Raji (cell line): ENCODE measurements around the gene ZBTB5.

Source experiments
- POLR2A ChIP-seq: IDR thresholded peaks from 2 replicates; pipeline ENCODE4 v1.6.1; 2011; ENCODE audit warnings: low read depth, low read length, control low read depth; ENCODE audit not compliant: insufficient read depth

Gene ZBTB5

GRCh38 chr9:37465249-37466036, at the start of gene ZBTB5:
TSS of gene ZBTB5 (minus strand) at chr9:37465450. CDS start at chr9:37442551, 22,899 bp downstream.
- TF ChIP-seq POLR2A, result peak; percentile 77

GRCh38 chr9:37514999-37515398, 49.7 kb upstream of the ZBTB5 start:
- TF ChIP-seq POLR2A, result no peak

- no peak for TF ChIP-seq POLR2A
Measured at GRCh38 chr9:37512437-37512836, 47.2 kb upstream of the ZBTB5 start.

DNA sequence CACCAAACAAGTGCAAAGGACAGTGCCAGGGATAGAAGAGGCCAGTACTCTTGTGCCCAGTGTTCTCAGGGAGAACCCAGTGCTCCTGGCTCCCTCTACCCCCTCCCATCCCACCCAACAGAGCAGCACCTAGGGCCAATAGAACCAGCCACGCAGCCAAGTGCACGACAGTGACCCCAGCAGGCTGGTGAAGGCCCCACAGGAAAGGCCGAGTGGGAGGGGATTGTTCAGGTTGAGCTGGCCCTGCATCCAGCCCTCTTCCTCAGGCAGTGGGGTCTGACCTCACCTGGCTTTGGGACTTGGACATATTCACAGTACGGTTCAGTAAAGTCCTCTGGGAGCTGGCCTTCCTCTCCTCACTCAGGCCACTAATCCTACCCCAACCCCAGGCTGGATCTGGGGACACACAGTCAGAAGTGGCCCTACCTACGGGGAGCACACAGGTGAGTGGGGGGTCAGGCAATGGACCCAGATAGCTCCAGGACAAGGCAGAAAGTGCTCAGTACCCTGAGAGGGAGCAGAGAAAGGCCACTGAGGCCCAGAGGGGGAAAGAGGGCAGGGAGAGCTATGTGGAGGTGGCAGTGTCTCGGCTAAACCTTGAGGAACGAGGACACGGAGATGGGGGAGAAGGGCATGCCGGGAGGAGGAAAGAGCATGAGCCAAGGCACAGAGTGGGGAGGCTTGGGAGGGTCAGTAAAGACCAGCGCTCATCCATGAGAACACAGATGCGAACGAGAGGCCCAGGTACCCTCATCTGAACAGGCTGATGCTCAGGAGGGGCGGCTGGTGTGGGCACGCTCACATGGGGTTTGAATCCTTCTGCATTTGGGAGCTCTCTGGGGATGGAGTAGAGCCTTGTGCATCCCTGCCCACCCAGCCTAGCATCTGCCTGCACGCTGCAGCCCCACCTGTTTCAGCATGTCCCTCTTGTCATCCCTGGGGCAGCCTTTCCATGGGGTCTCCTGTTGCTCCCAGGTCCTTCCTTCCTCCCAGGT, 46.1 kb upstream of the ZBTB5 start:
- TF ChIP-seq POLR2A, result peak; percentile 37; the same call in 1 of the 2 replicates

GRCh38 chr9:37509536-37509935, 44.3 kb upstream of the ZBTB5 start:
- no peak for TF ChIP-seq POLR2A

GRCh38 chr9:37508834-37509206, 43.6 kb upstream of the ZBTB5 start:
- no peak for TF ChIP-seq POLR2A

DNA sequence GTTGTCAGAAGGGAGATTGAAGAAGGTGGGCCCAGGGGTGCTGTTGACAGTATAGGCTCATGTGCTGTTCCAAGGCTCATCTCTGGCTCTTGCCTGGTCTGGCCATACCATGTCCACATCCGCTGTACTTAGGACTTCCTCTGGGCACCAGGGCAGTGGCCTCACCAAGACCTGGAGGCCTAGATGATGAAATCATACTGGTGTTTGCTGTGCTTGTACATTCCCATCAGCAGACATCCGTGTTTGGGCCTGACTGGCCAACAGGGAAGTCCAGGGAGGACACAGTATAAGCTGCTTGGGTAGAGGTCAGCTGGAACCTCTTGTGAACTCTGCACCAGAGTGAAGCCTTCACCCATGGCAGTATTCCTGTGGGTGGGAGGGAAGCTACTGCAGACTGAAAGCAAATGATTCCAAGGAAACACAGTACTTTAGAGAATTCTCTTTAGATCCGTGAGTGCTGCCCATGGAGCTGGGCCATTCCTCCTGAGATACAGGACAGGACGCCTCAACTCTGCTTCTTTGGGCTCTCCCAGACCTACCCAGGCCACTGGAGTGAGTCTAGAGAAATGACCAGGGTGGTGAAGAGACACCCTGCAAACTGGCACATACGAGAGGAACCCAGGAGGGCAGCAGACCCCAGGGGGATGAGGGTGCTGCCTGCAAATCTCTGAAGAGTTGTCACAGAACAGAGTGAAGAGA, 43.0 kb upstream of the ZBTB5 start:
- TF ChIP-seq POLR2A, result no peak

GRCh38 chr9:37507566-37508134, 42.4 kb upstream of the ZBTB5 start:
- no peak for TF ChIP-seq POLR2A

- TF ChIP-seq POLR2A, result no peak
Measured at GRCh38 chr9:37504605-37505004, 39.4 kb upstream of the ZBTB5 start.

- no peak for TF ChIP-seq POLR2A
Measured at GRCh38 chr9:37503736-37504135, 38.5 kb upstream of the ZBTB5 start.

DNA sequence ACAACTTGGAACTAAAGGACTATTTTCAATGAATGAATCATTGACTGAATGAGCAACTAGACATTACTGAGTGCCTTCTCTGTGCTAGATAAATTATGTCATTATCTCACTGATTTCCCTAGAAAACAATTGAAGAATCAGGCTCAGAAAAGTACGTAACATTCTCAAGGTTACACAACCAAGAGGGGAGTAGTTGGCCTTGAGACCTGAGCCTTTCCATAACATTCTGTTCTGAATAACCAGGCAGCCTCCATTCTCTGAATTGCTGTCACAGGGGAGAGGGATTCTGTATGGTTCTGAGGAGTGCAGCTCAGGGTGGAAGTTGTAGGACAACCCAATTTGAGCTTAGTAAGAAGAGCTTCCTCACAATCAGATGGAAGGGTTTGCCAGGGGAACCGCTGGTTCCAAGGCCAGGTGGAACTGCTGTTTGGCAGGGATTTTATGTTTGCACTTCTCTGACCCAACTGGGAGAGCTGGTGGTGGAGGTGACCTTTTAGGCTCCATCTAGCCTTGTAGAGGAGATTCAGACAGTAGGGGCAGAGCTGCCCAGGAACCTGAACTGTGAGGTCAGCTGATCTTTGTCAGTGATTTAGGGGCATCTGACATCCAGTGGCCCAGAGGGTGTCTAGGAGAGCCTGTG, 36.8 kb upstream of the ZBTB5 start:
- TF ChIP-seq POLR2A, result no peak

- TF ChIP-seq POLR2A, result no peak
Measured at GRCh38 chr9:37499297-37499696, 34.0 kb upstream of the ZBTB5 start.

GRCh38 chr9:37498457-37498856, 33.2 kb upstream of the ZBTB5 start:
- TF ChIP-seq POLR2A, result no peak

GRCh38 chr9:37497320-37497719, 32.1 kb upstream of the ZBTB5 start:
- no peak for TF ChIP-seq POLR2A
